Neuronal stem cell (in vitro differentiated cells): Measurements from ENCODE around the gene FGF4.

Source experiments
- DNase-seq: peaks from one replicate; pipeline ENCODE4 v3.0.0-alpha.2; 2013; ENCODE audit warnings: low spot score
- H2AFZ ChIP-seq: one replicate; pipeline ENCODE4 v1.6.1; 2013; ENCODE audit warnings: mild to moderate bottlenecking, low read length, inconsistent platforms
- H2AK5ac ChIP-seq: 2 replicates; pipeline ENCODE4 v1.6.1; 2013; ENCODE audit warnings: low read depth, mild to moderate bottlenecking, inconsistent platforms, low read length, moderate library complexity, mixed read lengths
- H2BK120ac ChIP-seq: 2 replicates; pipeline ENCODE4 v1.6.1; 2013; ENCODE audit warnings: low read depth, mild to moderate bottlenecking, inconsistent platforms, low read length, moderate library complexity, mixed read lengths
- H2BK12ac ChIP-seq: one replicate; pipeline ENCODE4 v1.6.1; 2013; ENCODE audit warnings: low read length, inconsistent platforms
- H2BK15ac ChIP-seq: 2 replicates; pipeline ENCODE4 v1.6.1; 2013; ENCODE audit warnings: mild to moderate bottlenecking, low read length, inconsistent platforms, mixed read lengths
- H2BK5ac ChIP-seq: one replicate; pipeline ENCODE4 v1.6.1; 2013; ENCODE audit warnings: inconsistent platforms, mild to moderate bottlenecking, low read length, moderate library complexity
- H3K14ac ChIP-seq: one replicate; pipeline ENCODE4 v1.6.1; 2013; ENCODE audit warnings: low read length, inconsistent platforms
- H3K18ac ChIP-seq: 2 replicates; pipeline ENCODE4 v1.6.1; 2013; ENCODE audit warnings: low read length, inconsistent platforms
- H3K23ac ChIP-seq: 2 replicates; pipeline ENCODE4 v1.6.1; 2013; ENCODE audit warnings: low read depth, mild to moderate bottlenecking, mixed read lengths, low read length, inconsistent platforms; ENCODE audit not compliant: poor library complexity
- H3K27ac ChIP-seq: replicated peaks from 3 replicates; pipeline ENCODE4 v1.5.1; 2013; ENCODE audit warnings: low read length, inconsistent platforms
- H3K27me3 ChIP-seq, 3 experiments: 2 replicates each; pipeline ENCODE4 v1.6.1; 2013; ENCODE audit warnings: low read length in 3 of 3, mild to moderate bottlenecking in 2 of 3, inconsistent platforms in 1 of 3, low read depth in 1 of 3, mixed read lengths in 1 of 3, moderate library complexity in 1 of 3; ENCODE audit not compliant: control insufficient read depth in 3 of 3, insufficient read depth in 3 of 3
- H3K36me3 ChIP-seq, 2 donors: replicated peaks in 1 of 2; 2 replicates each; pipeline ENCODE4 v1.6.1; 2013; ENCODE audit warnings: low read length in 2 of 2; ENCODE audit not compliant: control insufficient read depth in 2 of 2, insufficient read depth in 2 of 2
- H3K4ac ChIP-seq: 2 replicates; pipeline ENCODE4 v1.6.1; 2013; ENCODE audit warnings: inconsistent platforms, mild to moderate bottlenecking, low read length, moderate library complexity
- H3K4me1 ChIP-seq, 2 donors: 1 replicate in 1 of 2; 2 replicates in 1 of 2; pipeline ENCODE4 v1.6.1; 2013; ENCODE audit warnings: low read length in 2 of 2, low read depth in 1 of 2; ENCODE audit not compliant: control insufficient read depth in 2 of 2, insufficient read depth in 1 of 2
- H3K4me2 ChIP-seq: one replicate; pipeline ENCODE4 v1.6.1; 2013; ENCODE audit warnings: mild to moderate bottlenecking, low read length, inconsistent platforms; ENCODE audit not compliant: insufficient read depth, poor library complexity, severe bottlenecking
- H3K4me3 ChIP-seq, 2 donors: 2 replicates each; pipeline ENCODE4 v1.5.1; 2013; ENCODE audit warnings: low read length in 2 of 2, mild to moderate bottlenecking in 2 of 2, inconsistent platforms in 1 of 2, moderate library complexity in 1 of 2
- H3K79me1 ChIP-seq: one replicate; pipeline ENCODE4 v1.6.1; 2013; ENCODE audit warnings: low read depth, mild to moderate bottlenecking, inconsistent platforms, low read length, moderate library complexity
- H3K9ac ChIP-seq: one replicate; pipeline ENCODE4 v1.6.1; 2013; ENCODE audit warnings: mild to moderate bottlenecking, low read depth, low read length, inconsistent platforms; ENCODE audit not compliant: poor library complexity
- H3K9me3 ChIP-seq, 2 donors: replicated peaks in 1 of 2; 2 replicates each; pipeline versions ENCODE3 to v1.6.1; 2013; ENCODE audit warnings: low read length in 2 of 2, mild to moderate bottlenecking in 2 of 2, inconsistent platforms in 1 of 2, low read depth in 1 of 2, mixed read lengths in 1 of 2, moderate library complexity in 1 of 2; ENCODE audit not compliant: control insufficient read depth in 2 of 2, insufficient read depth in 1 of 2
- H4K8ac ChIP-seq: one replicate; pipeline ENCODE4 v1.6.1; 2013; ENCODE audit warnings: low read depth, mild to moderate bottlenecking, inconsistent platforms, low read length, moderate library complexity
- H4K91ac ChIP-seq: one replicate; pipeline ENCODE4 v1.6.1; 2013; ENCODE audit warnings: low read length, low read depth, mild to moderate bottlenecking, inconsistent platforms; ENCODE audit not compliant: poor library complexity
- WGBS, 2 donors: extraction: QIAGEN DNeasy Blood & Tissue Kit; methylation state at CpG; one replicate each; pipeline ENCODE4 v1.1.7; 2013; ENCODE audit warnings: missing lambda C conversion rate in 2 of 2, mixed read lengths in 1 of 2; ENCODE audit not compliant: insufficient read length in 2 of 2, insufficient replicate concordance in 1 of 2; ENCODE audit errors: extremely low coverage in 2 of 2; 5-methylcytosine and 5-hydroxymethylcytosine counted together

Gene FGF4

DNA sequence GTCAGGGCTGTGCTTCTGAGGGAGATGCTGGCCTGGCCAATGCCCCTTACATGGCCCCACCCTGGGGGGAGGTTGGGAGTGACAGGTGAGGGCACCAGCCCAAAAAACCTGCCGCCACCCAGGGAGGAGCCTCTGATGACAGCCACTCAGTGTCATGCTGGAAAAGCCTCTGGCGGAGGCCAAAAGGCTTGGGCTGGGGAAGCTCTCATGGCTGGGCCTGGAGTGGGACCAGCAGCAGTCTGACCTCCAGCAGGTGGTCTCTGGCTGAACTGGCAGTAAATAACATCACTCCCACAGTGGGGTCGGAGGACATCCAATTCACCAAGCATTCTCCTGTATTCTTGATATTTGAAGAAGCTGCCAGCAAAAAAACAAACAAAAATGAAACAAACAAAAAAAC is 24.0 kb upstream of the FGF4 start:
- H3K18ac ChIP-seq: no peak overlapping the region
- H2BK5ac ChIP-seq: no peak overlapping the region
- H3K23ac ChIP-seq: no peak overlapping the region
- no peak overlapping the region for H4K8ac ChIP-seq
- WGBS, 2 donors: no CpG with 5 or more reads among the region's 3 CpGs
- H2BK12ac ChIP-seq: no peak overlapping the region
- H3K14ac ChIP-seq: no peak overlapping the region
- no peak overlapping the region for H2BK120ac ChIP-seq
- H2BK15ac ChIP-seq: no peak overlapping the region
- H3K27me3 ChIP-seq: no peaks in the 10 kb centered on the region
- H4K91ac ChIP-seq: no peak overlapping the region
- no peak overlapping the region for H3K4me2 ChIP-seq
- H2AK5ac ChIP-seq: no peak overlapping the region
- peaks cover 0 to 2% of the 10 kb centered on the region in 2 donors for H3K4me1 ChIP-seq
- H3K36me3 ChIP-seq: no peaks in the 10 kb centered on the region
- H3K4me3 ChIP-seq: no peak overlapping the region
- H3K79me1 ChIP-seq: no peaks in the 10 kb centered on the region
- H3K9ac ChIP-seq: no peak overlapping the region
- no peak overlapping the region for H3K27ac ChIP-seq
- peaks cover 0 to 2% of the 10 kb centered on the region in 2 donors for H3K9me3 ChIP-seq
- no peak overlapping the region for H3K4ac ChIP-seq
- H2AFZ ChIP-seq: no peak overlapping the region
- DNase-seq: no peak

DNA sequence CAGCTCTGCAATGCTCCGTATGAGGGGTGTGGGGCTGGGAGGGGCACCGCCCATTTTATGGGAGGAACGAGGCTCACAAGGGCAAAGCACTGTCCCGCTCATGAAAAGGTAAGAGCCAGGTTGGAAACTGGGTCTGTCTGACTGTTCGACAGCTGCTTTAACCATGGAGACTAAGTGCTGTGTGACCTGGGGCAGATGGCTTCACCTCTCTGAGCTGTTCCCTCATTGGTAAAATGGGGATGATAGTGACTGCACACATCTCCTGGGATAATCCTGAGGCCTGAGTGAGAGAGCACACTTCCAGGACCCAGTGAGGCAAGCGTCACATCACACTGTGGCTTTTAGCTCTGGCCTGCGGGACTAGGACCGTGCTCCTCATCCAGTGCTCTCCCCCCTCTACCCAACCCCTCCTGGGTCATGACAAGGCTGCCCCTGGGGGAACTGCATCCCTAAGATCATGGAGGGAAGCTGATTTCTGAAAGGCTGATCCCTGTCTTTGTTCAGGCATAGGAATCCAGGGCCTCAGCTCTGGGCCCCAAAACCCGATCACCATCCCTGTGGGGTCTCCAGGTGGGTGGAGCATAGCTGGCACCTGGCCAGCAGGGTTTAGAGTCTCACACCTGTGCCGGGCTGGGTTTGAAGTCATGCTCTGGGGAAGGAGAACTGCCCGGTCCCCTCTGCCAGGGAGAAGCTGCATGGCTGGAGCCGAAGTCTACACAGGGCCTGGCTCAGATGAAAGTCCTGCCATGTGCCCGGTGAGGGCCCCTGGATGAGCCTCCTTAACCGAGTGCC is 22.8 kb upstream of the FGF4 start:
- peaks cover 0 to 2% of the 10 kb centered on the region in 2 donors for H3K9me3 ChIP-seq
- H4K8ac ChIP-seq: no peak overlapping the region
- peak overlapping the region; percentile 34 for H3K18ac ChIP-seq
- H3K4me2 ChIP-seq: no peak overlapping the region
- H3K27ac ChIP-seq: no peak overlapping the region
- no peak overlapping the region for H2BK120ac ChIP-seq
- H2AFZ ChIP-seq: no peak overlapping the region
- WGBS, 2 donors: no CpG with 5 or more reads among the region's 14 CpGs
- H3K14ac ChIP-seq: no peak overlapping the region
- H4K91ac ChIP-seq: peak overlapping the region; percentile 67
- peak overlapping the region; percentile 81 for H2AK5ac ChIP-seq
- peak overlapping the region; percentile 90 for H2BK15ac ChIP-seq
- peak overlapping the region; percentile 44 for H3K23ac ChIP-seq
- no peak for DNase-seq
- no peak overlapping the region for H2BK5ac ChIP-seq
- peak overlapping the region; percentile 13 for H3K9ac ChIP-seq
- H3K4ac ChIP-seq: no peak overlapping the region
- peaks cover 0 to 2% of the 10 kb centered on the region in 2 donors for H3K4me1 ChIP-seq
- H3K79me1 ChIP-seq: peaks cover 1% of the 10 kb centered on the region
- H3K4me3 ChIP-seq: no peak overlapping the region
- no peaks in the 10 kb centered on the region for H3K27me3 ChIP-seq
- no peaks in the 10 kb centered on the region for H3K36me3 ChIP-seq
- H2BK12ac ChIP-seq: peak overlapping the region; percentile 75

DNA sequence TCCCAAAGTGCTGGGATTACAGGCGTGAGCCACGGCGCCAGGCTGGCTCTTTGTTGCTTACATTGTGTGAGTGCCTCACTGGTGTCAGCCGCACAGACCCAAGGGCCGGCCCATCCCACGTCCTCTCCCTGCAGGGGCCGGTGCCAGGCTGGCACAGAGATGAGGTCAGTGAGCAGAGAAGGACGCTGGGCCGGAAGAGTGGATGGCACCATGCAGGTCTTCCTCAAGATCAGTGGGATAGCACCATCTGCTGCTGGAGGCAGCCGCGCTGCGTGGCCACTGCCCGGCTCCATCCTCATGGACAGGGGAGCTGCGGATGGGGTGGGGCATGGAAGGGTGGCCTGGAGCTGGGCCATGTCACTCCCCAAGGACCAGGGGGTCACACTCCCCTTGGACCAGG is 22.0 kb upstream of the FGF4 start:
- no peak overlapping the region for H4K8ac ChIP-seq
- no peak overlapping the region for H4K91ac ChIP-seq
- H3K4me2 ChIP-seq: no peak overlapping the region
- H3K79me1 ChIP-seq: peaks cover 3% of the 10 kb centered on the region
- H3K14ac ChIP-seq: no peak overlapping the region
- no peak for DNase-seq
- no peak overlapping the region for H2AFZ ChIP-seq
- no peaks in the 10 kb centered on the region for H3K27me3 ChIP-seq
- peak overlapping the region; percentile 75 for H2BK12ac ChIP-seq
- peak overlapping the region; percentile 74 for H3K18ac ChIP-seq
- H2AK5ac ChIP-seq: peak overlapping the region; percentile 71
- WGBS, 2 donors: no CpG with 5 or more reads among the region's 14 CpGs
- H3K9me3 ChIP-seq: peaks cover 0 to 2% of the 10 kb centered on the region in 2 donors
- H3K4me3 ChIP-seq: no peak overlapping the region
- H2BK5ac ChIP-seq: no peak overlapping the region
- H3K36me3 ChIP-seq: no peaks in the 10 kb centered on the region
- H2BK120ac ChIP-seq: no peak overlapping the region
- peak overlapping the region; percentile 17 for H3K23ac ChIP-seq
- H3K27ac ChIP-seq: no peak overlapping the region
- H2BK15ac ChIP-seq: peak overlapping the region; percentile 90
- no peak overlapping the region for H3K4ac ChIP-seq
- peak overlapping the region; percentile 31 for H3K9ac ChIP-seq
- peaks cover 0 to 3% of the 10 kb centered on the region in 2 donors for H3K4me1 ChIP-seq

DNA sequence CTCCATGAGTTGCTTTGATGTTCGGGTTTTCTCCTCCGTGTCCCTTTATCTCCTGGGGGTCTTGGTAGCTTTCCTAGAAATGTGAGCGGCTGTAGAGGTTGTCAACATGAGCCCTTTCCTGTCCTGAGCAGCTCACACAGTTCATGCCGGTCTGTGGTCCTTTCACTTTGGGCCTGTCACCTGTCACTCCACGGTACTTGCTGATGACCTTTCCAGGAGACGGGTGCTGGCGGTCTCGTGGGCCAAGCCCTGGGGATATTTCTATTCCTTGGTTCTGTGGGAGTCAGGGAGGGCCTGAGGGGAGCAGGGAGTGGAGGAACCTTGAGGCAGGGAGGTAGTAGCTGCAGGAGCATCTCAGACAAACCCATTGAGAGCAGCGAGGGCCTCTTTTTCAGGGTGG is 20.9 kb upstream of the FGF4 start:
- Histone ChIP-seq H2AFZ (no peak overlapping the region), H3K9me3 (peaks cover 0 to 2% of the 10 kb centered on the region in 2 donors), H3K4me3 (no peak overlapping the region), H2AK5ac (no peak overlapping the region), H2BK12ac (no peak overlapping the region), H3K9ac (no peak overlapping the region), H3K27ac (no peak overlapping the region), H3K4ac (no peak overlapping the region), H3K27me3 (peaks cover 0 to 2% (median 1%) of the 10 kb centered on the region in 3 experiments), H3K23ac (no peak overlapping the region), H3K14ac (no peak overlapping the region), H3K4me1 (peaks cover 0 to 3% of the 10 kb centered on the region in 2 donors), H3K18ac (peak overlapping the region; percentile 67), H3K36me3 (no peaks in the 10 kb centered on the region), H4K91ac (no peak overlapping the region), H3K4me2 (no peak overlapping the region), H4K8ac (no peak overlapping the region), H3K79me1 (peaks cover 3% of the 10 kb centered on the region), H2BK5ac (no peak overlapping the region), H2BK120ac (no peak overlapping the region), H2BK15ac (peak overlapping the region; percentile 93)
- DNase-seq: no peak
- no CpG with 5 or more reads among the region's 9 CpGs for WGBS, 2 donors
